SU-DHL-6 (cell line): ENCODE data around the gene EPB41L2.

Experiments used
- H2AFZ ChIP-seq: fragments of 200-600 bp; sonication (generic); 2 replicates; pipeline ENCODE4 v1.6.1; 2014; ENCODE audit warnings: low read depth, mild to moderate bottlenecking, moderate library complexity, mixed read lengths, antibody characterized with exemption, low read length; ENCODE audit not compliant: severe bottlenecking
- H3F3A ChIP-seq: fragments of 200-600 bp; shearing (Covaris generic); 2 replicates; pipeline ENCODE4 v1.6.0; 2016; ENCODE audit warnings: antibody characterized with exemption, mild to moderate bottlenecking; ENCODE audit not compliant: insufficient read depth
- H3K27ac ChIP-seq: fragments of 200-600 bp; sonication (generic); 2 replicates; pipeline ENCODE4 v1.5.1; 2016; ENCODE audit warnings: low read depth, mild to moderate bottlenecking, low read length, moderate library complexity, mixed read lengths
- H3K27me3 ChIP-seq: fragments of 200-600 bp; sonication (generic), shearing (Covaris generic); 2 replicates; pipeline ENCODE4 v1.6.0; 2014; ENCODE audit warnings: mild to moderate bottlenecking, low read length
- H3K36me3 ChIP-seq: fragments of 200-600 bp; sonication (generic); 2 replicates; pipeline ENCODE4 v1.6.1; 2014; ENCODE audit warnings: mild to moderate bottlenecking, low read length, mixed read lengths
- H3K4me2 ChIP-seq: fragments of 300-600, 200-600 bp; shearing (Covaris generic), sonication (generic); 2 replicates; pipeline ENCODE4 v1.6.0; 2014; ENCODE audit warnings: low read length, low read depth, mild to moderate bottlenecking; ENCODE audit not compliant: poor library complexity, severe bottlenecking
- H3K4me3 ChIP-seq: fragments of 200-600 bp; sonication (generic); 2 replicates; pipeline ENCODE4 v1.5.1; 2014; ENCODE audit warnings: antibody characterized with exemption, low read length, mild to moderate bottlenecking, mixed read lengths; ENCODE audit not compliant: insufficient read depth, poor library complexity, severe bottlenecking
- H3K79me2 ChIP-seq: fragments of 200-600 bp; sonication (generic); 2 replicates; pipeline ENCODE4 v1.6.1; 2014; ENCODE audit warnings: mild to moderate bottlenecking, low read length, moderate library complexity; ENCODE audit not compliant: insufficient read depth
- H3K9ac ChIP-seq: fragments of 200-600 bp; sonication (generic); 2 replicates; pipeline ENCODE4 v1.7.0; 2014; ENCODE audit warnings: mild to moderate bottlenecking, low read length
- H3K9me2 ChIP-seq: fragments of 200-600 bp; sonication (generic); replicated peaks from 2 replicates; pipeline ENCODE4 v1.6.1; 2014; ENCODE audit warnings: low read length; ENCODE audit not compliant: insufficient read depth
- H3K9me3 ChIP-seq: fragments of 200-600 bp; sonication (generic); 2 replicates; pipeline ENCODE4 v1.6.1; 2014; ENCODE audit warnings: low read length, mixed read lengths; ENCODE audit not compliant: insufficient read depth
- H4K20me1 ChIP-seq: fragments of 200-600 bp; sonication (generic); 2 replicates; pipeline ENCODE4 v1.6.1; 2014; ENCODE audit warnings: low read depth, mild to moderate bottlenecking, antibody characterized with exemption, low read length, moderate library complexity, mixed read lengths
- EZH2phosphoT487 ChIP-seq: fragments of 200-600 bp; sonication (generic), shearing (Covaris generic); conservative IDR thresholded peaks from 2 replicates; pipeline ENCODE4 v1.6.1; 2018; ENCODE audit warnings: mild to moderate bottlenecking, antibody characterized with exemption, low read length, moderate library complexity, mixed read lengths
- TF ChIP-seq, protein P1 (sequence below): fragments of 200-600 bp; sonication (generic); IDR thresholded peaks from one replicate; pipeline ENCODE4 v1.5.1; 2017; ENCODE audit warnings: antibody characterized with exemption, mild to moderate bottlenecking, low read length, moderate library complexity; ENCODE audit not compliant: insufficient read depth, poor library complexity, severe bottlenecking

Gene EPB41L2

DNA sequence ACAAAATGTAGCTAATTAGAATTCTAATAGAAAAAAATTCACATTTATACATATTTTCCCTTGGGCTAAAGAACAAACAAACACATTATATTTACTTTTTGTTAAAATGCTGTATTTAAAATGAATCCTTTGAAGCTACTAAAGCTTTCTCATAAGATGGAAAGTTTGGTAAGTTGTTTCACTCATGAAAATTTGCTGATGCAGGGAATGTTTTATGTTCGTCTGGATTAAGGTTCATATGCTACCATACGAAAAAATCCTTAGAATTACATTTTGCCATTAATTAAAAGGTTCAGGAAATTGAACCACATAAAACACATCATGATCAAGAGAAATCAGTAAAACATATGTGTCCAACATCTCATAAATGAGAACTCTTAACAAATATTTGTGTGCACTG lies 173.6 kb downstream of the EPB41L2 start:
- no peaks in the 10 kb centered on the region for H3K9me2 ChIP-seq
- no peak overlapping the region for H3K27ac ChIP-seq
- no peak overlapping the region for H3K4me2 ChIP-seq
- TF ChIP-seq, protein P1, sequence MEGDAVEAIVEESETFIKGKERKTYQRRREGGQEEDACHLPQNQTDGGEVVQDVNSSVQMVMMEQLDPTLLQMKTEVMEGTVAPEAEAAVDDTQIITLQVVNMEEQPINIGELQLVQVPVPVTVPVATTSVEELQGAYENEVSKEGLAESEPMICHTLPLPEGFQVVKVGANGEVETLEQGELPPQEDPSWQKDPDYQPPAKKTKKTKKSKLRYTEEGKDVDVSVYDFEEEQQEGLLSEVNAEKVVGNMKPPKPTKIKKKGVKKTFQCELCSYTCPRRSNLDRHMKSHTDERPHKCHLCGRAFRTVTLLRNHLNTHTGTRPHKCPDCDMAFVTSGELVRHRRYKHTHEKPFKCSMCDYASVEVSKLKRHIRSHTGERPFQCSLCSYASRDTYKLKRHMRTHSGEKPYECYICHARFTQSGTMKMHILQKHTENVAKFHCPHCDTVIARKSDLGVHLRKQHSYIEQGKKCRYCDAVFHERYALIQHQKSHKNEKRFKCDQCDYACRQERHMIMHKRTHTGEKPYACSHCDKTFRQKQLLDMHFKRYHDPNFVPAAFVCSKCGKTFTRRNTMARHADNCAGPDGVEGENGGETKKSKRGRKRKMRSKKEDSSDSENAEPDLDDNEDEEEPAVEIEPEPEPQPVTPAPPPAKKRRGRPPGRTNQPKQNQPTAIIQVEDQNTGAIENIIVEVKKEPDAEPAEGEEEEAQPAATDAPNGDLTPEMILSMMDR = no peak
- TF ChIP-seq EZH2phosphoT487 = no peak
- H3F3A ChIP-seq = no peaks in the 10 kb centered on the region
- no peak overlapping the region for H2AFZ ChIP-seq
- H3K27me3 ChIP-seq = no peaks in the 10 kb centered on the region
- H3K9me3 ChIP-seq = no peaks in the 10 kb centered on the region
- no peaks in the 10 kb centered on the region for H4K20me1 ChIP-seq
- H3K9ac ChIP-seq = no peak overlapping the region
- no peak overlapping the region for H3K4me3 ChIP-seq
- no peaks in the 10 kb centered on the region for H3K36me3 ChIP-seq
- no peaks in the 10 kb centered on the region for H3K79me2 ChIP-seq

DNA sequence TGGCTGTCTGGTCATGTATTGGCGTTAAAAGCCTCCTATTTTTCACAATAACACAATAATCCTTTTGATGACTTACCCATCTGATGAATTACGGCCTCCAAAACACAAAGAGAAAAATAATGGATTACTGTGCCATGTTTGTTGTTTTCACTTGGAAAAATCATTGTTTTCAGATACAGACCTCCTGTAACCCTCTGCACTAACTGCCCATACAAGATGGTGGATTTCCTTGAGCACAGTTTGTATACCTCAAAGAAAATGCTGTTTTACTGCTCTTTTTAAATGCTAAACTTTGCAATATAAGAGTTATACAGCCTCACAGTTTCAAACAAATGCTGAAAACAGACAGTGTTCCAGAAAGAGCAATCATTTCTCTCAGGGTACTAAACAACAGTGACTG lies 174.8 kb downstream of the EPB41L2 start:
- H3K9ac ChIP-seq = no peak overlapping the region
- no peak overlapping the region for H3K4me2 ChIP-seq
- no peak overlapping the region for H3K27ac ChIP-seq
- H3K36me3 ChIP-seq = no peaks in the 10 kb centered on the region
- no peaks in the 10 kb centered on the region for H3F3A ChIP-seq
- H3K4me3 ChIP-seq = no peak overlapping the region
- TF ChIP-seq, protein P1 = no peak
- TF ChIP-seq EZH2phosphoT487 = no peak
- H3K9me2 ChIP-seq = no peaks in the 10 kb centered on the region
- no peaks in the 10 kb centered on the region for H3K9me3 ChIP-seq
- no peaks in the 10 kb centered on the region for H3K27me3 ChIP-seq
- no peaks in the 10 kb centered on the region for H3K79me2 ChIP-seq
- H2AFZ ChIP-seq = no peak overlapping the region
- H4K20me1 ChIP-seq = no peaks in the 10 kb centered on the region

DNA sequence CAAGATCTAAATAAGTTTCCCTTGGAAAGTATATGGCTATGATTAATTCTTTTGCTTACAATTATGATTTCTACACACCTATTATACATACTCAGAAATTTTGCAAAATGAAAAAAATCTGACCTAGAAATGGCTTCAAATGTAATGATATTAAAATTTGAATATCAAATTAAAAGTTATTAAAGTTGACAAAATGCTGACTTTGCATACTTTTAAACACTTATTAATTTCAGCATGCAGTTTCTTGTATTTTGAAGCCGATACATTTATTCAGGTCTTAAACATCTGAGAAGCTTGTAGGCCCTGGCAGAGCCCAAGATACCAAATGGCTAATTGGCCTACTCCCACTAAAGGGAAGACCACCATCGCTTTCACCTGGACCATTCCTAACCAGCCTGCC lies 176.1 kb downstream of the EPB41L2 start:
- Histone ChIP-seq H3K4me3 (no peak overlapping the region), H3K4me2 (no peak overlapping the region)

More for the DNA sequence above, 176.1 kb downstream of the EPB41L2 start:
- H3F3A ChIP-seq = no peaks in the 10 kb centered on the region
- H3K27ac ChIP-seq = no peak overlapping the region
- no peaks in the 10 kb centered on the region for H3K79me2 ChIP-seq
- H3K9me2 ChIP-seq = no peaks in the 10 kb centered on the region
- no peaks in the 10 kb centered on the region for H3K9me3 ChIP-seq
- TF ChIP-seq, protein P1 = no peak
- TF ChIP-seq EZH2phosphoT487 = no peak
- H3K27me3 ChIP-seq = no peaks in the 10 kb centered on the region
- no peak overlapping the region for H2AFZ ChIP-seq
- no peaks in the 10 kb centered on the region for H3K36me3 ChIP-seq
- H3K9ac ChIP-seq = no peak overlapping the region
- H4K20me1 ChIP-seq = no peaks in the 10 kb centered on the region
